OCI-LY1 (cell line): ENCODE results near the gene POF1B.

Experiments used
- CTCF ChIP-seq: fragments of 200-600 bp; sonication (generic), shearing (Covaris generic); IDR thresholded peaks from 2 replicates; pipeline ENCODE4 v1.5.1; 2017; ENCODE audit warnings: mild to moderate bottlenecking, antibody characterized with exemption, low read length, moderate library complexity, mixed read lengths
- EZH2 ChIP-seq: fragments of 200-600 bp; sonication (generic), shearing (Covaris generic); IDR thresholded peaks from 2 replicates; pipeline ENCODE4 v1.8.0; 2017; ENCODE audit warnings: borderline replicate concordance, mixed run types, mild to moderate bottlenecking, antibody characterized with exemption, low read length, moderate library complexity, mixed read lengths

- TF ChIP-seq CTCF (no peak), EZH2 (no peak)
Measured at GRCh38 chrX:85391878-85392238, 12.4 kb upstream of the POF1B start.
